GM06990 (cell line): ENCODE measurements around the gene PROB1.

ENCODE experiments used
- DNase-seq: peaks from one replicate; pipeline ENCODE4 v3.0.0-alpha.2; 2011; ENCODE audit not compliant: insufficient read length; ENCODE audit errors: extremely low read depth
- H3K27me3 ChIP-seq: replicated peaks from 2 replicates; pipeline ENCODE4 v1.6.0; 2011; ENCODE audit warnings: low read length; ENCODE audit not compliant: control insufficient read depth, insufficient read depth
- H3K36me3 ChIP-seq: 2 replicates; pipeline ENCODE4 v1.5.1; 2011; ENCODE audit warnings: low read length; ENCODE audit not compliant: control insufficient read depth, insufficient read depth
- H3K4me3 ChIP-seq: replicated peaks from 2 replicates; pipeline ENCODE4 v1.5.1; 2011; ENCODE audit warnings: low read depth, mild to moderate bottlenecking, control low read depth, low read length
- CTCF ChIP-seq: IDR thresholded peaks from 2 replicates; pipeline ENCODE4 v1.5.1; 2011; ENCODE audit warnings: low read length, control low read depth, mild to moderate bottlenecking, inconsistent platforms; ENCODE audit not compliant: insufficient read depth, poor library complexity, severe bottlenecking

PROB1 gene

GRCh38 chr5:139435676-139436075, 40.8 kb upstream of the PROB1 start:
- H3K36me3 ChIP-seq: no peaks in the 10 kb centered on the region; the same call in 1 of the 2 replicates
- DNase-seq: no peak
- no peak for TF ChIP-seq CTCF

DNA sequence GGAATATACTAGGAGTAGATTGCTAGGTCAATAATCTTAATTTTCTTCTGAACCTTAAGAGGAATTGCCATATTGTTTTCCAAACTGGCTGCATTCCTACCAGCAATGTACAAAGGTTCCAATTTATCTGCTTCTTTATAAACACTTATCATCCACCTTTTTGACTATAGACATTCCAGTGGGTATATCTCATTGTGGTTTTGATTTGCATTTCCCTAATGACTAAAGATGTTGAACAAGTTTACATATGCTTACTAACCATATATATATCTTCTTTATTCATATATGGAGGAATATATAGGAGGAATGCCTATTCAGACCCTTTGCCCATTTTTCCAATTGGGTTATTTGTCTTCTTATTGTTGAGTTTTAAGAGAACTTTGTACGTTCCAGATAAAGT, 36.8 kb upstream of the PROB1 start:
- DNase-seq: no peak
- Histone ChIP-seq H3K27me3 (no peaks in the 10 kb centered on the region), H3K4me3 (no peak overlapping the region), H3K36me3 (peaks cover 3% of the 10 kb centered on the region)
- no peak for TF ChIP-seq CTCF

More at GRCh38 chr5:139435676-139436075, 40.8 kb upstream of the PROB1 start:
- no peaks in the 10 kb centered on the region for H3K27me3 ChIP-seq
- no peak overlapping the region for H3K4me3 ChIP-seq

DNA sequence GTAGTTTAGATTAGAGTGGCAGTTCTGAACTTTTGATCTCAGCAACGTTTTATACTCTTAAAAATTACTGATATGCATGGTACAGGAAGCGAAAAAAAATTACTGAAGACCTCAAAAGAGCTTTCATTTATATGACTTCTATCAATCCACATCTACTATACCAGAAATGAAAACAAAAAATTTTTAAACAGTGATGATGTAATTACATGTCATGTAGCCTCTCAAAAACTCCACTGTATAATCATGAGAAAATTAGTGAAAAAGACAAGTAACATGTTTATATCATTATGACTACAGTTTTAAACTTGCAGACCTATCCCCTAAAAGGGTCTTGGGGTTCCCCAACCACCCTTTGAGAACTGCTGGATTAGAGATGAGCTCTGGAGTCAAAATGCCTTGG, 35.1 kb upstream of the PROB1 start:
- Histone ChIP-seq H3K4me3 (no peak overlapping the region), H3K36me3 (peaks cover 3% of the 10 kb centered on the region), H3K27me3 (no peaks in the 10 kb centered on the region)
- no peak for TF ChIP-seq CTCF
- DNase-seq: no peak

- DNase-seq: no peak
- no peak for TF ChIP-seq CTCF
- Histone ChIP-seq H3K36me3 (peaks cover 4% of the 10 kb centered on the region), H3K27me3 (no peaks in the 10 kb centered on the region), H3K4me3 (no peak overlapping the region)
Observed at GRCh38 chr5:139426203-139426885, 31.4 kb upstream of the PROB1 start.

- no peaks in the 10 kb centered on the region for H3K27me3 ChIP-seq
- no peak for TF ChIP-seq CTCF
- DNase-seq: no peak
- H3K4me3 ChIP-seq: no peak overlapping the region
- H3K36me3 ChIP-seq: peaks cover 4% of the 10 kb centered on the region
Observed at GRCh38 chr5:139425497-139425896, 30.6 kb upstream of the PROB1 start.
